Esophagus muscularis mucosa (tissue), 4 donors: ENCODE measurements around the gene YTHDC1.

Experiments used
- CTCF ChIP-seq, 3 experiments: fragments of 200-600 bp in 2 of 3; fragments of 450-650 bp in 1 of 3; sonication (generic) in 2 of 3; IDR thresholded peaks; one replicate each; pipeline ENCODE4 v1.5.1; 2017 to 2019; ENCODE audit warnings: antibody characterized with exemption in 3 of 3, mild to moderate bottlenecking in 2 of 3, moderate library complexity in 1 of 3
- EP300 ChIP-seq: sonication (generic); formaldehyde crosslinking; IDR thresholded peaks from one replicate; pipeline ENCODE4 v1.6.1; 2017; ENCODE audit warnings: antibody characterized with exemption
- POLR2A ChIP-seq: fragments of 450-650 bp; IDR thresholded peaks from one replicate; pipeline ENCODE4 v1.6.1; 2017; ENCODE audit warnings: antibody characterized with exemption, moderate library complexity, mild to moderate bottlenecking, low read depth

GRCh38 chr4:68278029-68278428 is 71.9 kb downstream of the YTHDC1 start:
- no peak for TF ChIP-seq CTCF (IDR thresholded peaks at IDR 0.05)
- TF ChIP-seq POLR2A: no peak
- TF ChIP-seq EP300: no peak
